Urothelium cell line (cell line): Measurements from ENCODE around the gene NDUFB8.

Experiments
- DNase-seq: peaks from one replicate; pipeline ENCODE4 v3.0.0; 2011; ENCODE audit warnings: low spot score, mixed read lengths
- FAIRE-seq: peaks from 2 replicates; lab custom pipeline; 2011; peaks lifted over from hg19 to GRCh38; lab: Jason Lieb, UNC

The NDUFB8 gene

DNA sequence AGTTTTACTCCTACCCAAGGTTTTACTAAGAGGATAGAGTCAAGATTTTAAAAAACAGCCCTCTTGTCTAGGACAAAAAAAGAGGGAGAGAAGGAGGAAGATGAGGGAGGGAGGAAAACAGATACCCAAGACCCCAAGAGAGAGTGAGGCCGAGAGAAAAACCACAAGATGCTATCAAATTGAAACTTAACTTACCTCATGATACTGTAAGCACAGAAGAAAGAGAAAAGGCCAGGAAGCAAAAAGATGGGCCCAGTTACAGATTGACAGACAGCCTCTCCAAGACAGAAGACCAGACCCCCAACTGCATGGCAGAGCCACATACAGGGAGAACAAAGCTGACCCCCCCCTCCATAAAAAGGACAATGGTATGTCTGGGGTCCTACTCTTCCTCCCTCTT is 21.4 kb downstream of the NDUFB8 start:
- no peak for FAIRE-seq
- DNase-seq, result no peak

DNA sequence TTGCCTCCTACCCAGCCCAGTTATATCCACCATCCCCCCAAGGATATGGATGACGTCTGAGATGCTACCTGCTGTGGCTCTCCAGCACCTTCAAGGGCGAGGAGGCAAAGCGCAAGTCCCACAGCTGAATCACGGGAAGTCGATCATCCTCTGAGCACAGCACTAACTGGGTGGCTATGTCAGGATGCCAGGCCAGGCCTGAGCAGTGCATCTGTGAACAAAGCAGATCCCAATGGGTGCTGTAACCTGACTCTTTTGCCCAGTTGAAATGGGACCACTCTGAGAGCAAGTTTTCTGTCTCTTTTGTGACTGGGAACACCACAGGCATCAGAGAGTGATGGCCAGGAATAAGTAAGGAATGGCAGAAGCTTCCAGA is 22.3 kb downstream of the NDUFB8 start:
- DNase-seq, result no peak
- no peak for FAIRE-seq

DNA sequence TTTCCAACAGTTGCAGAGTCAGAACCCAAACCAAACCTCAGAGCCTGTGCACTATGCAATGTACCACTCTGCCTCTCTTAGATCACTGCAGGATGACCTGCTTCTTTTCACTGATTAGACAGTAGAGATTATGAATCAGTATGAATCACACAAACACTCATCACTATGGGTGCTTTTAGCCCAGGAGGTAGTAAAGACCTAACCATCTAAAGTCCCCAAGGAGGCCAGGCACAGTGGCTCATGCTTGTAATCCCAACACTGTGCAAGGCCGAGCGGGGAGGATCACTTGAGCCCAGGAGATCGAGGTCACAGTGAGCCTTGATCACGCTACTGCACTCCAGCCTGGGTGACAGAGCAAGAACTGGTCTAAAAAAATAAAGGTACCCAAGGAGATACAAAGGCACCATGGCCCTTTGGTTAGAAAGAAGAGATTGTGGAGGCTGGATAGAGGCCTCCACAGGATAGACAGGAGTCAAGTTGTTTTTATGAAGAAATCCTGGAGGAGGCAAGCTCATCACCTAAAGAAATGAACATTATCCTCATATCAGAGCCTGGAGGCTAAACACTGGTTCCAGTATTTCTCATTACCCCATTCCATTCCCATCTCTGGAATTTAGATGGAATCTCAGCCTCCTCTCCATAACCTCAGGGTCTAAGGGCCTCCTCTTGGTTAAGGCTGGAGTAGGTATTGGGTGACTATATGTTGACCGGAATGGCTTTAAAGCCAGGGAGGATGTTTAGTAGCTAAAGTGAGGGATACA is 22.9 kb downstream of the NDUFB8 start:
- DNase-seq (no peak), FAIRE-seq (peak; percentile 59)

DNA sequence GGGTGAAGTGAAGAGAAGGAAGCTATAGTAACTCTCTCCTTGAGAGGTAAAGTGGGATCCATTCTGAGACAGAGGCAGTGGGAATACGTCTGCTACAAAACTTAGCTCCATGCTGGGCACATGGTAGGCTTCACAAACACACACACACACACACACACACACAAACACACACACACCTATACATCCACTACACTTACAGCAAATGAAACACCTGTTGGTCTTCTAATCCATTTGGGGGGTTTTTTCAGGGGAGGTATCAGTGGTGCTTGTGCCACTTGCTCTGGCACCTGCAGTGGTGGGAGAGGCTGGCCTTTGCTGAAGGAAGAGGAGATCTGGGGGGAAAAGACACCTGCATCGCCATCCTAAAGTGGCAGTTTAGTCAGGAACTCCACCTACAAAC is 24.5 kb downstream of the NDUFB8 start:
- FAIRE-seq, result no peak
- DNase-seq, result no peak

DNA sequence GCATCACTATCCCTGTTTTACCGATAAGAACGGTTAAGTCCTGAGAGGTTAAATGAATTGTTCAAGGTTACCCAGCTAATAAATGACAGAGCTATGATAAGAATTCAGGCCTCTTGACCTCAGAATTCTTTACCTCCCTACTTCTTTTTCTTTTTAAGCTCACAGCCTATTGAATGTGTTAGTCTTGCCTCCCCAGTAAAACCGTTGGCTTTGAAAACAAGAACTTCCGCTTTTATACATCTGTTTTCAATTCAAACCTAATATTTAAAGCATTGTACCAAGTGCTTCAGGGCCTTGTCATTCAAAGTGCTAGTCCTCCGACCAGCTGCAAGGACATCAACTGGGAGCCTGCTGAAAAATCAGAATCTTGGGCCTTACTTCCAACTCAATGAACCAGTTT is 25.6 kb downstream of the NDUFB8 start:
- FAIRE-seq (no peak), DNase-seq (no peak)

DNA sequence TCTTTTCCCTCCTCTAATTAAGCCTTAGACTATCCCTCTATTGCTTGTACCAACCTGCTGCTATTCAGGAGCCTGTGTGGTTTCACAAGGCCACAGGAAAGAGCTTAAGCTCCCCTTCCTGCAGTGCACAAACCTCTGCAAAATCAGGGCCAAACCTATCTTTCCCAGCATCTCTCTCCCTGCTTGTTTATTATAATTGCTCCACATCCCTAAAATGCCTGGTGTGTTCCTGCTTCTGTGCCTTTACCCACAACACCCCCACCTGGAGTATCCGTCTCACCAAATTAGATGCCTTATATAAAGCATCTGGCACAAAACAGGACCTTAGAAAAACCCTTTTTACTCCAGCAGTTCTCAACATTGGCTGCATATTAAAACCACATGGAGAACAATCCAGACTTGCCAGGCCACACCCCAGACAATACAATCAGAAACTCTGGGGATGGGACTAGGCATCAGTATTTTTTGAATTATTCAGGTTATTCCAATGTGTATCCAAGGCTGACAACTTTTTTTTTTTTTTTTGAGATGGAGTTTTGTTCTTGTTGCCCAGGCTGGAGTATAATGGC is 26.7 kb downstream of the NDUFB8 start:
- no peak for DNase-seq
- no peak for FAIRE-seq

DNA sequence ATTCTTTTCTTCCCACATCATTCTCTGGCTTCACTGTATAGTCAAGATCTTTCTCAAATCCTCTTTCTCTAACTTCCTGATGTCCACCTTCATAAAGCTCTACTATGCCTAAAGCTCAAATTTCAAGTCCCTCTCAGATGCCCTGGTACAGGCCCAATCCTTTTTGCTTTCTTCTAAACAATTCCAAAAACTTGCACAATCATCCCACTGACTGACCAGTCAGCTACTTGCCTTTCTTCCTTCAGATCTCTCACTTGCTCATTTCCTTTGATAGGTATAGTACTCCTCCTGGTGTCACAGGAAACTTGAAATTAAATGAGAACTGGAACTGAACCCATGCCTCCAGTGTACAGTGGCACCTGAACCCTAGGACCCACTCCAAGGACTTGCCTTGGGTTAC is 28.2 kb downstream of the NDUFB8 start:
- FAIRE-seq (no peak), DNase-seq (no peak)

DNA sequence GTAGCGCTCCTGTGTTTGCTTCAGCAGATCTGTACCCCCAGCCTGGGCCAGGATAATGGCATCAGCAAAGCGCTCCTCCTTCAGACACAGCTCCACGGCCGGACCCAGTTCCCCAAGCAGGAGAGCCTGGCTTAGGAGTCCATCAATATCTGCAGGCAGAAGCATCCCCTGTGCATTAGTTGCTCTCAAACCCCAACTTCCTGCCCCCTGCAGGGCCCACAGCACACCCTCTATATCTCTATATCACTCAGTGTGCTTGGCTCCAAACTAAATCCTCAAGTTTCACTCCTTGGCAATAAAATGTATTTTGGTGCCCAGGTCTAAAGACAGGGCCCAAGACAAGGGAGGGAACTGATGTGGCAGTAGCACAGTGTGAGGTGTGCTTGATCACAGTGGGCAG is 31.6 kb downstream of the NDUFB8 start:
- no peak for DNase-seq
- FAIRE-seq, result no peak

DNA sequence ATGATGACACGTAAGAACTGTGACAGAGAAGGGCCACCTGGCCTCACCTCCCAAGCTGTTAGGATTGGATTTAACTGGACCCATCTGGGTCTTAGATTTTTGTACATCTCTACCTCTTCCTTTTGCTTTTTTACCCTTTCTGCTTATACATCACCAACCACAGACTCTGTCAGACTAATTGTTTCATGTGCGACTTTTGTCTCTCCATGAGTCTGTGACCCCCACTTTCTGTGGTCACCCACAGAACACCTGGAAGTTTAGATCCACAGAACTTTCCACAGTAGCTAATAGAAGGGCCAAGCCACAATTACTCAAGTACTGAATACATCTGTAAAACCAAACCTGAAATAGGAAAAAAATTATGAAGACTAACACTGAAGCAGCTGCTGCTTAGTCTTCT is 33.1 kb downstream of the NDUFB8 start:
- DNase-seq, result no peak
- no peak for FAIRE-seq

DNA sequence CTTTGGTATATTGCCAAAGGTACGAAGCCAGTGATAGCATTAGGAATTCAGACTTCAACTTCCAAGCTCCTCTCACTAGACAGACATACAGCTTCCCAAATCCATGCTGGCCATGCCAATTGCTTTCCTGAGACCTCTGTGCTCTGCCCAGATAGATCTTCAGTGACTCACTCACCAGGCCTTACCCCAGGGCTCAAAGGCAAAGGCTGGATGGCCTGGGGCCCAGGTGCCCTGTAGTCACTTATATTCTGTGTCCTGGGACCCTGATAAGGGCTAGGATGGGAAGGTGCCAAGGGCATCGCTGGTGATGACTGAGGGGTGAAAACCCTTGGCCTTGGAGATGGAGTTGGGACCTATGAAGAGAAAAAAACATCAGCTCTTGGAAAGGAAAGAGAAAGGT is 39.1 kb downstream of the NDUFB8 start:
- FAIRE-seq, result no peak
- no peak for DNase-seq

DNA sequence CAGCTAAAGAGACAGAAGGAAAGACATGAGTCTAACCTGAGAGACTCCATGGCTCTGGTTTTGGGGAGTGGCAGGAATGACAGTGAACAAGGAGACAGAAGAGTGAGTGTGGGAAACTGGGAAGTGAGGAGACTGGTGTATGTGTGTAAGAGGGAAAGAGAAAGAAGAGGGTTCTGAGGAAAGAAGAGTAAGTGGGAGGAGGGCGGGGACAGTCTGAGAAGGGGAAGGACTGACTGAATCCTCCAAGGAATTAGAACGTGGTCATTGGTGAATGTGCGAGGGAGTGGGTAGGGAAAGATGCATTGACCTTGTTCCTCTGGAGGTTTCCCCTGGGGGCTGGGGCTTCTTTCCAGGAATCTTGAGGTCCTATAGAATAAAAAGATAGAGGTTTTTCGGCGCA is 40.3 kb downstream of the NDUFB8 start:
- no peak for DNase-seq
- no peak for FAIRE-seq

DNA sequence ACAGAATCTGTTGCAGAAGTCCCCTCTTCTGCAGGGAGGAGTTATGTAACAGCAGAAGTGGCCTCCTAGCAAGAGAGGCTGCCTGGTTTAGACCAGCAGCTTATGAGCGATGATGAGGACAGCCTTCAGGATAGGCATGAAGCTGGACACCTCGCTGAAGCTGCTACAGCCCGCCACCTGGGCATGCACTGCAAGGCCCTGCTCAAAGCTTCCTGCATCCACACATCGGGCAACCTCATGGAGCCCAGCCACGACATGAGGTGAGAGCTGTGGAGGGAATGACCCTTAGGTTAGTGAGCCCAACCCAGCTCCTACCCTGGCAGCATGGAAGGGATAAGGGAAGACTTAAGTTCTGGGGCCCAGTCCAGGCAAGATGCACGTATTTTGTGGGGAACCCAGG is 42.1 kb downstream of the NDUFB8 start:
- DNase-seq (no peak), FAIRE-seq (no peak)

DNA sequence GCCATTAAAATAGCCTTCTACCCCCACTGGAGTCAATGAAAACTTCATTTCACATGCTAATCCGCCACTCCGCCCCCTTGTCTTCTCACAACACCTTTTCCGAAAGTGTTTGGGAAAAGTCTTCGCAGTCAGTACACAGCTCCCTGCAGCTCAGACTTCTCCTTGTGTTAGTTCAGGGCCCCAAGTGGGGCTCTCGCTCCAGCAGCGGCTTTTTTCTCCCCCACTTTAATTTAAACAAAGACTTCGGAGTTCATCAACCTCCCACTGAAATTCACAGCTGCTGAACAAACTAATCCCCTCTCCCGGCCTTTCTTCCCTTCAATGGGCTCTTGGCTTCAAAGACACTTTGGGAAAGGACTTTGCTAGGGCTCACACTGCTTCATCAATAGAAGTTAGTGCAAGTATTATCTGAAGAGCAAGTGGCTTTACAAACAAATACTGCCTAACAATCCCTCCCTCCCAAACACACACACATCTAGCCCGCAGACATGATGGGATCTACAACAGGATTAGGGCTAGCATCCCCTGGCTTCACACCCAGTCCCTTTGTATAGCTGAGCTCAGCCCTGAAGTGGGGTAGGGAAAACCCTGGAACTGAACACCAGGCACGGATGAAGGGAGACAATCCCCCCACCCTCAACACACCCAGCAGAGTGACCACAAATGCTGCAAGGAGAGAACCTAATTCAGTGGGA is 43.7 kb downstream of the NDUFB8 start:
- DNase-seq (no peak), FAIRE-seq (no peak)

DNA sequence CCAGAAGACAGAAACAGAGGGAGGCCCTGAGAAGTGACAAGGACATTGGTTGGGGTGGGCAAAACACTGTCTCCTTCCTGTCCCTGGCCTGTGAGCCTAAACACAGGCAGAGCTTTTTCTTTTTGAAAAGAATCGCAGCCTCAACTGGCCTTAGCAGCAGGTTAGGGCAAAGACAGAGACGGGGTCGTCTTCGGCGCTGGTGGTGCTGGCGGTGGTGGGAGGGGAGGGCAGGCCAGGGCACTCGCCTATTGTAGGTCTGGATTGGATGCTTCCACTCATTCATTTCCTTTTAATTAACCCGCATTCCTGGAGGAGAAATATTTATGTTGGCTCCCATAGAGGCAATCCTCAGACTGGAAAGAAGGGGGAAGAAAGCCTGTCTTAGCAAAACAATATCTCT is 44.3 kb downstream of the NDUFB8 start:
- no peak for FAIRE-seq
- DNase-seq, result no peak

DNA sequence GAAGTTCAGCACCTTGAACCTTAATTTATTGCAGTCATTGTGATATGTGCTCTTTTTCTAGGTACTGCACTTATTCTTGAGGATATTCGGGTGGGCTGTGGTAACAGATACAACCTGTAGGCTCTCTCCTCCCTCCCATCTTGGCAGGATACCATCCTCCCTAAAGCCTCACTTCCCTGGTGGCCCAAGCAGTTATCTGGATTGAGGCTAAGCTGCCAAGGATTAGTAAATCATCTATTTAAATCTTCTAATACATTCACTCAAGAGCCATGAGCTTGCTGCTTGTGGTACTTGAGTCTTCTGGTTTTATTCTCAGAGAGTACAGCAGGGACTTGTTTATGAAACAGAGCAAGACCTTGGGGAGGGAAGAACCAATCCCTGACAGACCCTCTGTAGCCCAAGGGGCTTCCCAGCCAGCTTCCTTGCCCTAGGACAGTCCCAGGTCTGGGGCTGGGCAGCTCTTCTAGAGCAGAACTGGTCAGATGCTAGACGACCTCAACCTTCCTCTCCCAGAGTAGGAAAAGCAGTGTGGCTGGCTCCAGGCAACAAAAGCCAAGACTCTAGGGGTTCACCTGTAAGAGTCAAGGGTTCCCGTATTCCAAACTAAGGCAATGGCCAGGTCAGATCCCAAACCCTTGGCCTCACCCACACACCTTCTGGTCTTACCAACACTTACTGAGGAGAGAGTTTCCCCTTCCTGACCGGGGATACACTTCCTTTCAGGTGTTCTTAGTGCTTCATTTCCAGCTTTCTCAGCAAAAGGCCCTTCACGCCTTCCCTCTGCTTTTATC is 45.6 kb downstream of the NDUFB8 start:
- no peak for FAIRE-seq

DNA sequence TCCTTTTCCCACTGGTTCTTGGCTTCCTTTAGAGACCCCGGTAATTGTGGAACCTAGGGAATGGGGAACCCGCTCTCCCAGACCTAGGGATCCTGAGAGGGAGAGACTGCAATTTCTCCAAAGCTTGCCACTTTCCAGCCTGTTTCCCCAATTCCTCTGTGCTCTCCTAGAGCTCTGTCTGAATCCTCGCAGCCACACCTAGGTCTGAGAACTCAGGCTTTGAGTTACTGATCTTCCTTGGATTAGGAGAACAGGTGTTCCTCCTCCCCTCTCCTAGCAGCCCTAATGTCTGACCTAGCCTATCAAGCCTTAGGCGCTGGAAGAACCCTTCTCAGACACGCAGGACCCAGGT is 46.9 kb downstream of the NDUFB8 start:
- FAIRE-seq (no peak), DNase-seq (no peak)

More for the DNA sequence above, 45.6 kb downstream of the NDUFB8 start:
- DNase-seq, result no peak

DNA sequence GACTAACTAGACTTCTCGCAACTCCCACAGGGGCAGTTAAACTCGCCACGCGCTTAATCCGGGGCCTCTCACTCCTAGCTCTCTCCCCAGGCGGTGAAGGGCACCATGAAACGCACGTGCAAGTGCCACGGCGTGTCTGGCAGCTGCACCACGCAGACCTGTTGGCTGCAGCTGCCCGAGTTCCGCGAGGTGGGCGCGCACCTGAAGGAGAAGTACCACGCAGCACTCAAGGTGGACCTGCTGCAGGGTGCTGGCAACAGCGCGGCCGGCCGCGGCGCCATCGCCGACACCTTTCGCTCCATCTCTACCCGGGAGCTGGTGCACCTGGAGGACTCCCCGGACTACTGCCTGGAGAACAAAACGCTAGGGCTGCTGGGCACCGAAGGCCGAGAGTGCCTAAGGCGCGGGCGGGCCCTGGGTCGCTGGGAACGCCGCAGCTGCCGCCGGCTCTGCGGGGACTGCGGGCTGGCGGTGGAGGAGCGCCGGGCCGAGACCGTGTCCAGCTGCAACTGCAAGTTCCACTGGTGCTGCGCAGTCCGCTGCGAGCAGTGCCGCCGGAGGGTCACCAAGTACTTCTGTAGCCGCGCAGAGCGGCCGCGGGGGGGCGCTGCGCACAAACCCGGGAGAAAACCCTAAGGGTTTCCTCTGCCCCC is 47.4 kb downstream of the NDUFB8 start:
- FAIRE-seq (peak; percentile 69), DNase-seq (peak; percentile 82)

DNA sequence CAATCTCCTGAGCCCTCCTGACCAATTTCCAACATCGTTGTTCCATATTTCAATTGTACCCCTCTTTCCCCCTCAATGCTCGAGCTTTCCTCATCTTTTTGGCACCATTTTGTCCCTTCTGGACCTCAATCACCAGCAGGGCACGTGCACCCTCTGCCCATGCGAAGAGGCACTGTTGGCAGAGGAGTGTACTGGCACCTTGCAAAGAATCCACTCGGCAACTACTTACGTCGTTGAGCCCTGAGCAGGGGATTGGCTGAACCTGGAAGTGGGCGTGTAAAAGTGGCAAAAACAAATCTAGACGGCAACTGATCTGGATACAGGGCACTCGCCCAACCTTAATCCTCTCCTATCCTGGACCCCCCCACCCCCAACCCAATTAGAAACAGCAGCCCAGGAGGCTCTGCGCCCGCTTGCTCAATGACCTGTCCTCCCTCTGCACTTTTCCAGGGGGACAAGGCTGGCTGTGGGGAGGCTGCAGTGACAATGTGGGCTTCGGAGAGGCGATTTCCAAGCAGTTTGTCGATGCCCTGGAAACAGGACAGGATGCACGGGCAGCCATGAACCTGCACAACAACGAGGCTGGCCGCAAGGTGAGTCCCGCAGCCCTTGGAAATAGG is 48.1 kb downstream of the NDUFB8 start:
- peak; percentile 91 for DNase-seq
- FAIRE-seq, result peak; percentile 97

DNA sequence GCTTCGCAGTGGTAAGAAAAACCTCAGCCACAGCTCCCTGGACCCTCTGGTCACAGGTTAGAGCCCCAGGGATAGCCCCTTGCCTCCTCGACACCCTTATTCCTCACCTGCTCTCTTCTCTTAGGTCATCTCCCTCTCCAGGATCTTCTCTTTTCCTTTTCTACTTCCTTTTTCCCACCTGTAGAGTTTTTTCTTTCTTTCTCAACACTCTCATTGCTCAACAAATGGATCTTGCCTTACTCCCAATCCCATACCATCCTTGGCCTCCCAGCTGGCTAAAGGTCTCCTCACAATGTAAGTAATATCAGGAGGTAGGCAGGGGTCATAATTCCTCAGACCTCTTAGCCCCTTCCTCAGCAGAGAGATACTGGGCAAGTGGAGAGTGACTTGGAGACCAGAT is 49.7 kb downstream of the NDUFB8 start:
- no peak for DNase-seq
- no peak for FAIRE-seq

DNA sequence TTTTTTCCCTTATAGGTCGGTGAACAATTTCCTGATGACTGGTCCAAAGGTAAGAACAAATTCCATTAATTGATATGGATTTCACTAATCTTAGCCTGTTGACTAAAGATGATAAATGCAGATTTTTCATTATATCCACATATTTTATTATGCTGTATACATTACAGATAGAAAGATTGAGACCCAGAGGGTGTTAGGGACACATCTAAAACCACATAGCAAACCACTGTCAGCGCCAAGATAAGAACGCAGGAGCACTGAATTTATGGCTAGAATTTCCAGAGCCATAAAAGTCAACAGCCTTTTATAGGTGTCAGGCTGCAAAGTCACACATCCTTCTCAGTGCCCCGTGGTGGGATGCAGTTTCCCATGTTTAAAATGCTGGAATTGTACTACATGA is 50.6 kb downstream of the NDUFB8 start:
- DNase-seq (no peak), FAIRE-seq (no peak)

DNA sequence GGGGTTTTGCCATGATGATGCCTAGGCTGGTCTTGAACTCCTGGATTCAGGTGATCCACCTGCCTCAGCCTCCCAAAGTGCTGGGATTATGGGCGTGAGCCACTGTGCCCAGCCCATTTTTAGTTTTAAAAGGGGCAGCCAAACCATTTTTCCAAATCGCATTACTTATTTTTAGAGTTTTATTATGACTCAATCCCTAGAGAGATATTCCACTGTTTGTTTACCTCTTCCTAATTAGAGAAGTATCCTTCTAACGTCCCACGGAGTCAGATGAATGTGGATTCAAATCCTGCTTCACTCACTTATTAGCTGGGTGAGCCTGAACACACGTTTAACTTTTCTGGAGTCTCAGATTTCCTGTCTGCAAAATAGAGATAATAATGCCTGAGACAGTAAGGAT is 51.7 kb downstream of the NDUFB8 start:
- FAIRE-seq (no peak), DNase-seq (no peak)
